ENCODE results near the gene B9D1.
A peak's percentile ranks its signal among the peaks of the same experiment; 100 is the strongest.

B9D1 gene

DNA sequence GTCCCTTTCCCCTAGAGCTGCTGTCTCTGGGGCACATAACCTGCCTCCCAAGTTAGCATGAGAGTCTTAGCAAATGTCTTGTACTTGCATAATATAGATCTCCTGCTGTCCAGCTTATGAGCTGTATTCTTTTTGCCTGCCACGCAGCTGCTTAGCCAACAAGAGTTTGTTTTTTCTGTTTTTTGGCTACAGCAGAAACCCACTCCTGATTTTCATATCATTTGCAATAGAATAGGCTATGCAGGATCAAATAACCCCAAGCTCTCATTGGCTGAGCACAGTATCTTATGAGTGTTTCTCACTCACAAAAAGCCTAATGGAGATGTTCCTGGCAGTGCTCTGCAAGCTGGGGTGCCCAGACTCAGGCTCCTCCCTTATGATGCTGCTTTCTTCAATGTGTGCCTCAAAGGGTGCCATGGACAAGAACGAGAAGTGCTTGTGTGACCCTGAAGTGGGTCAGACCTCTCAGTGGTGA, 23.1 kb downstream of the B9D1 start:
- no peak overlapping the region for H3K4me3 ChIP-seq (ENCODE audit: low read depth, low read length)
- no peak for DNase-seq (ENCODE audit: low read depth, low spot score)
- in situ Hi-C loops (cut with HindIII; ENCODE audit: low sequenced_read_pairs): no loop called here
- TF ChIP-seq, protein P1, sequence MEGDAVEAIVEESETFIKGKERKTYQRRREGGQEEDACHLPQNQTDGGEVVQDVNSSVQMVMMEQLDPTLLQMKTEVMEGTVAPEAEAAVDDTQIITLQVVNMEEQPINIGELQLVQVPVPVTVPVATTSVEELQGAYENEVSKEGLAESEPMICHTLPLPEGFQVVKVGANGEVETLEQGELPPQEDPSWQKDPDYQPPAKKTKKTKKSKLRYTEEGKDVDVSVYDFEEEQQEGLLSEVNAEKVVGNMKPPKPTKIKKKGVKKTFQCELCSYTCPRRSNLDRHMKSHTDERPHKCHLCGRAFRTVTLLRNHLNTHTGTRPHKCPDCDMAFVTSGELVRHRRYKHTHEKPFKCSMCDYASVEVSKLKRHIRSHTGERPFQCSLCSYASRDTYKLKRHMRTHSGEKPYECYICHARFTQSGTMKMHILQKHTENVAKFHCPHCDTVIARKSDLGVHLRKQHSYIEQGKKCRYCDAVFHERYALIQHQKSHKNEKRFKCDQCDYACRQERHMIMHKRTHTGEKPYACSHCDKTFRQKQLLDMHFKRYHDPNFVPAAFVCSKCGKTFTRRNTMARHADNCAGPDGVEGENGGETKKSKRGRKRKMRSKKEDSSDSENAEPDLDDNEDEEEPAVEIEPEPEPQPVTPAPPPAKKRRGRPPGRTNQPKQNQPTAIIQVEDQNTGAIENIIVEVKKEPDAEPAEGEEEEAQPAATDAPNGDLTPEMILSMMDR (IDR thresholded peaks at IDR 0.05; ENCODE audit: low read depth, low read length): no peak

DNA sequence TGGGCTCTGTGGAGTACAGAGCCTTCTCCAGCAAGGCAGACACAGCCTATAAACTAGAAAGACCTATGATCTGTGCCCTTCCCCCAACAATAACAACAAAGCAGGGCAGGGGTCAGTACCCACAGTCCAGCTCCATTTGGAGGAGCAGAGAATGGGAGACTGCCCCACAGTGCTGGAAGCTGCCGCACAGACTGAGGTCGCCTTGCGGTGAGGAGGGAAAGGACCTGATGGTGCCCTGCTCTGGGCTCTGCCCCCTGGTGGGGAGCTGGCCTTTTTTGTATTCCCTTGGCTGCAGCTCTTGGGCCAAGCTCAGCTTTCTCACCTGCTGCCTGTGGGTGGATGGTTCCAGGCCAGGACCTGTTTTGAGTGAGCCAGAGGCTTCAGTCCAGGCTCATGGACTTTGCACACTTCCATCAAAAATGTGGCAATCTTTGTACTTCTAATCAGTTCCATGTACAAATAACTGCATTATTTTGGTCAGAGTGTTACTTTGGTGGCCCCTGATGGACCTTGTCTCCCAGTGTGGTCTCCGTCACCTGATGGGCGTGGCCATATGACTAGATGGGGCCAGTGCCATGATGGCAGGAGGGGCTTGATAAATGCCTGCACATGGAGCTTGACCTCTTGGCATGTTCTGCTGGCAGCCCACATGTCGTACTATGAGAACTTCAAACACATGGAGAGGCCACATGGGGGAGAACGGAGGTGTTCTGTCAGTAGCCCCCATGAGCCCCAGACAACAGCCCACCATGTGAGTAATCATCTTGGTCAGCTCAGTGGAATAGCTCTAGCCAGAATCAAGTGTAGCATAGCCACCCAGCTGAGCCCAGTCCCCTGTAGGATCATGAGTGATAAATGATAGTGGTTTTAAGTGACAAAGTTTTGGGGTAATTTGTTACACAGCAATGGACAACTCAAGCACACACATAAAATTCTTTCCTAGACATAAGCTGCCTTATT, 24.2 kb downstream of the B9D1 start:
- in situ Hi-C loops (cut with HindIII; ENCODE audit: low sequenced_read_pairs): no loop called here
- H3K4me3 ChIP-seq (ENCODE audit: low read depth, low read length): no peak overlapping the region
- no peak for DNase-seq (ENCODE audit: low read depth, low spot score)
- TF ChIP-seq, protein P1 (IDR thresholded peaks at IDR 0.05; ENCODE audit: low read depth, low read length): peak; percentile 50

DNA sequence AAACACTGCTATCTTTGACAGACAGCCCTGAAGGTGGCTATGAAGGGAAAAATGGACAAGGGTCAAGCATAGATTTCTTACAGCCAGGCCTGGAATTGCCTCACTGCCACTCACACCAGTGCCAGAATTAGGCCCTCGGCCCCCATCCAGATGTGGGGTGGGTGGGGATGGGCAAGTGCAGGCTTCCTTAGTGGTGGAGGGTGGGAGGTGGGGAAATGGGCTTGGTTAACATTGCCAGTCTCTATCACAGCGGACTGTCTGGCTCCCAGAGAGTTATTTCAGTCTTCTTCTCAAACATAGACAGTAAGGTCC, 24.9 kb downstream of the B9D1 start:
- H3K4me3 ChIP-seq (ENCODE audit: low read depth, low read length): no peak overlapping the region
- in situ Hi-C loops (cut with HindIII; ENCODE audit: low sequenced_read_pairs): no loop called here
- no peak for DNase-seq (ENCODE audit: low read depth, low spot score)
- TF ChIP-seq, protein P1 (IDR thresholded peaks at IDR 0.05; ENCODE audit: low read depth, low read length): no peak

DNA sequence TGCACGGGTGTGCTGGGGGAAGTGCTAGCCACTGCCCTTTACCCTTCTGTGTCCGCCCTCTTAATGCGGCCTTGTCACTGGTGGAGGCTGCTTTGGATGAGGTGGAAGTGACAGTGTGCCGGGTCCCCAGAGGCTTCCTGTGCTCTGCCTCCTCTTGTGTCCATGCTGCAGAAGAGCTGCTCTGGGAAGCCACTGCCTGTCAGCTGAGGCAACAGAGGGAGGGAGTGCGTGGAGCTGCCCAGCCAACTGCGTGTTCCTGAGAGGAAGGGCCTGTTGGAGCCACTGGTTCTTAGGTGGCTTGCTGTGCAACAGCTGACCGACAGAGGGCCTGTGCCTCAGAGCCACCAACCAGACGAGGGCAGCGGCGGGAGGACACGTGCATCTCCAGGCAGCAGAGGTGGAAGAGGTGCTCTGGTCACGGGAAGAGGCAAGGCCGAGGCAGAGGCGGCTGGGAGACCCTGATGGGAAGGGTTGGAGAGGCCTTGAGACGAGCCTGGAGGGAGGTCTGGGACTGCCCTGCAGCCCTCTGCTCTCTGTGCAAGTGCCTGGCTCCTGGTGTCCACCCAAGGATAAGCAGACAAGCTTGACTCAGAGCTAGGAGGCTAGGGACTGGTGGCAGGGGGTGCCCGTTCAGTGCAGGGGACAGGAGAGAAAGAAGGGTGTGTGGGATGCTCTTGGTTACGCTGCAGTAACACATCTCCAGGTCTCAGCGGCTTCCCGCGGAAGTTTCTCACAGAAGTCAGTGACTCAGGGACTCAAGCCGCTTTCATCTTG, 25.4 kb downstream of the B9D1 start:
- TF ChIP-seq, protein P1 (IDR thresholded peaks at IDR 0.05; ENCODE audit: low read depth, low read length): peak; percentile 21
- DNase-seq (ENCODE audit: low read depth, low spot score): no peak
- no peak overlapping the region for H3K4me3 ChIP-seq (ENCODE audit: low read depth, low read length)
- in situ Hi-C loops (cut with HindIII; ENCODE audit: low sequenced_read_pairs): no loop called here

DNA sequence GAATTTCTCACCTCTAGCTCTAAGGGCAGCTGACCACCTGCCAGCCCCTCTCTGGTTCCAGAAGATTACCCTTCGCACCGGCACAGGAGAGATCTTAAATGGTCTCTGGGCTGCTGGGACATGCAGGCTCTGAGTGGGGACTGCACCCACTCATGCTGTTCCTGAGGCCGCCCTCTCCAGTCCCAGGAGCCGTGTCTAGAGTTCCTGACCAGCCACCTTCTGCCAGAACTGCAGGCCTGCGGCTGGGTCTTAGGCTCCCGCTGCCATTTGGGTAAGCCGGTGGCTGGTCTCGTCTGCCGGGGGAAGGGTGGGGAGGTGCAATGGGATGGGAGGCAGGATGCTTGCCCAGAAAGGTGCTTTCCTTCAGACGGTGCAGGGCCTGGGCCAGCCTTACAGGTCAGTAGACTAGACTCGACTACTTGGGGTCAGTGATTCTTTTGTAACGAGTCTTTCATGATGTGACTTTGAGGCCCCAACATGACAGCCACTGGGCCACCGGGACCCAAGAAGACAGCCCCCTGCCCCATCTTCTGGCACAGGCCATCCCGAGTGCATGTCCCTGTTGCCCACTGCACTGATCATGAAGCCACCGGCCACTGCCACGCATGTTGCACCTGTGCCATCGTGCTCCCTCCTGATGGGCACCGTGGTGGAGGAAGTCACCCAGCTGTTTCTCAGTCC, 26.4 kb downstream of the B9D1 start:
- TF ChIP-seq, protein P1 (IDR thresholded peaks at IDR 0.05; ENCODE audit: low read depth, low read length): no peak
- in situ Hi-C loops (cut with HindIII; ENCODE audit: low sequenced_read_pairs): no loop called here
- no peak for DNase-seq (ENCODE audit: low read depth, low spot score)
- no peak overlapping the region for H3K4me3 ChIP-seq (ENCODE audit: low read depth, low read length)

DNA sequence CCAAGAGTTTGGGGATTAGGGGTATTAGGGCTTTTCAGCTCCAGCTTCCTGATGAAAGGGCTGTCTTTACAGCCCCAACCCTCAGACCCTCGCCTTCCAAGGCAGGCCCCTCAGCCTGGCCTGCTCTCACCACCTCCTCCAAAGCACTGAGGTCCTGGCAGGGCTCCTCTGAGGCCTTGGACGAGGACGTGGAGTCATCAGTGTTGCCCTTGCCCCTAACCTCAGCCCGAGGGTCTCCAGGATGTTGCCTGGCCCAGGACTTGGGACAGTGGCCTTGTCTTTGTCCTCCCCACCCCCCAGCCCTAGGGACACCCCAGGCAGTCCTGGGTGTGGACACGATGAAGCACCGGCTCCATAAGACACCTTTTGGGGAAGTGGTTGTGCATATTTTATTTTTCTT, 28.2 kb downstream of the B9D1 start:
- DNase-seq (ENCODE audit: low read depth, low spot score): no peak
- in situ Hi-C loops (cut with HindIII; ENCODE audit: low sequenced_read_pairs): no loop called here
- TF ChIP-seq, protein P1 (IDR thresholded peaks at IDR 0.05; ENCODE audit: low read depth, low read length): no peak
- no peak overlapping the region for H3K4me3 ChIP-seq (ENCODE audit: low read depth, low read length)

Data from astrocyte of the spinal cord (primary cell).